Esophagus squamous epithelium (tissue), 5 donors: ENCODE results near the gene TTC39A. TPM values are rescaled to one million over a fixed set of nuclear protein-coding genes. Genes with fewer than 3 reads are reported as not detected.

ENCODE experiments used
- DNase-seq: peaks from one replicate; lab custom pipeline; 2025; lab: John Stamatoyannopoulos, UW
- H3K27ac ChIP-seq, 4 donors: fragments of 200-600 bp; sonication (generic); one replicate each; pipeline ENCODE4 v1.5.1; 2016 to 2019; ENCODE audit warnings: mild to moderate bottlenecking in 1 of 4
- H3K27me3 ChIP-seq, 4 donors: fragments of 200-600 bp; sonication (generic); 1 replicate in 3 of 4; 2 replicates in 1 of 4; pipeline versions ENCODE4 v1.5.1 to v1.6.0; 2017 to 2021; ENCODE audit warnings: antibody characterized with exemption in 1 of 4
- H3K36me3 ChIP-seq, 3 donors: fragments of 200-600 bp; sonication (generic); one replicate each; pipeline ENCODE4 v1.5.1; 2016 to 2019
- H3K4me1 ChIP-seq, 3 donors: fragments of 200-600 bp; sonication (generic); one replicate each; pipeline ENCODE4 v1.5.1; 2017 to 2019
- H3K4me3 ChIP-seq, 4 donors: fragments of 200-600 bp; sonication (generic); 1 replicate in 3 of 4; 2 replicates in 1 of 4; pipeline ENCODE4 v1.5.1; 2016 to 2019; ENCODE audit warnings: mild to moderate bottlenecking in 2 of 4, moderate library complexity in 1 of 4
- H3K9me3 ChIP-seq, 3 donors: fragments of 200-600 bp; sonication (generic); one replicate each; pipeline ENCODE4 v1.5.1; 2016 to 2019
- CTCF ChIP-seq, 6 experiments: fragments of 450-650 bp in 4 of 6; fragments of 200-600 bp in 2 of 6; sonication (generic) in 2 of 6; IDR thresholded peaks; one replicate each; pipeline ENCODE4 v1.5.1; 2016 to 2019; ENCODE audit warnings: antibody characterized with exemption in 6 of 6, mild to moderate bottlenecking in 4 of 6, moderate library complexity in 4 of 6
- POLR2A ChIP-seq, 4 donors: fragments of 450-650 bp; IDR thresholded peaks; one replicate each; pipeline ENCODE4 v1.6.1; 2017; ENCODE audit warnings: antibody characterized with exemption in 4 of 4, mild to moderate bottlenecking in 4 of 4, moderate library complexity in 3 of 4
- WGBS, 2 donors: methylation state at CpG; one replicate each; pipeline ENCODE4 v1.1.5; 2018; 5-methylcytosine and 5-hydroxymethylcytosine counted together
- intact Hi-C: fragments of 100-400 bp; cut with DNase I; formaldehyde crosslinking; loops from one replicate; pipeline ENCODE4 v1.15.0; 2022
- total RNA-seq, 4 donors: library from RNA; depleted of rRNA; stranded (reverse); fragments of >200 nt; gene quantifications; one replicate each; pipeline ENCODE4 v1.1.0, GENCODE V29; 2016
- donor health status: DM: yes; HTN: yes; CAD: no.

The TTC39A gene
- total RNA-seq, 4 donors from 2014 or later, result 16.4 to 60.9 (median 48.8) TPM

GRCh38 chr1:51298322-51298705, 32.0 kb downstream of the TTC39A start:
- Histone ChIP-seq H3K36me3 (no peaks in the 10 kb centered on the region), H3K27me3 (no peaks in the 10 kb centered on the region), H3K9me3 (no peaks in the 10 kb centered on the region), H3K4me1 (peaks cover 0 to 22% (median 4%) of the 10 kb centered on the region in 3 donors), H3K27ac (no peak overlapping the region), H3K4me3 (no peak overlapping the region)
- intact Hi-C loops, result no loop called here
- TF ChIP-seq CTCF (IDR thresholded peaks at IDR 0.05) (no peak), POLR2A (IDR thresholded peaks at IDR 0.05) (no peak)
- DNase-seq, result no peak
- 91 to 92% methylated on average over 3 to 4 of the region's 4 CpGs for WGBS, 2 donors

GRCh38 chr1:51297401-51298321, 32.7 kb downstream of the TTC39A start:
- WGBS, 2 donors, result 85 to 86% methylated on average over 25 of the region's 25 CpGs
- intact Hi-C loops, result no loop called here

GRCh38 chr1:51296383-51297357, 33.7 kb downstream of the TTC39A start:
- Histone ChIP-seq H3K4me3 (peak overlapping the region; percentile 24 to 63 (median 49)), H3K4me1 (peaks cover 0 to 18% (median 4%) of the 10 kb centered on the region in 3 donors), H3K27ac (peak overlapping the region in 2 of 4 donors; percentile 52 to 54), H3K27me3 (no peaks in the 10 kb centered on the region), H3K36me3 (no peaks in the 10 kb centered on the region), H3K9me3 (no peaks in the 10 kb centered on the region)
- intact Hi-C loops, result no loop called here
- 17 to 23% methylated on average over 14 to 22 of the region's 33 CpGs for WGBS, 2 donors
- DNase-seq, result peak; percentile 11
- TF ChIP-seq CTCF (IDR thresholded peaks at IDR 0.05), result peak; percentile 84 to 96 (median 91)
- no peak for TF ChIP-seq POLR2A (IDR thresholded peaks at IDR 0.05)

More at GRCh38 chr1:51297401-51298321, 32.7 kb downstream of the TTC39A start:
- no peak for DNase-seq
- Histone ChIP-seq H3K27me3 (no peaks in the 10 kb centered on the region), H3K4me3 (peak overlapping the region; percentile 24 to 63 (median 49)), H3K27ac (peak overlapping the region in 2 of 4 donors; percentile 52 to 54), H3K9me3 (no peaks in the 10 kb centered on the region), H3K4me1 (peaks cover 0 to 18% (median 4%) of the 10 kb centered on the region in 3 donors), H3K36me3 (no peaks in the 10 kb centered on the region)
- TF ChIP-seq POLR2A (IDR thresholded peaks at IDR 0.05) (no peak), CTCF (IDR thresholded peaks at IDR 0.05) (no peak)

GRCh38 chr1:51295926-51296325, 34.4 kb downstream of the TTC39A start:
- no peaks in the 10 kb centered on the region for H3K36me3 ChIP-seq
- no peak for TF ChIP-seq POLR2A (IDR thresholded peaks at IDR 0.05)
- no peak for TF ChIP-seq CTCF (IDR thresholded peaks at IDR 0.05)
- H3K27ac ChIP-seq, result no peak overlapping the region
- no peak overlapping the region for H3K4me3 ChIP-seq
- H3K9me3 ChIP-seq, result no peaks in the 10 kb centered on the region
- WGBS, 2 donors, result 88 to 96% methylated on average over 4 to 11 of the region's 17 CpGs
- DNase-seq, result no peak
- peaks cover 0 to 18% (median 4%) of the 10 kb centered on the region in 3 donors for H3K4me1 ChIP-seq
- intact Hi-C loops, result no loop called here
- H3K27me3 ChIP-seq, result no peaks in the 10 kb centered on the region
